HepG2 (cell line): ENCODE measurements around the gene UBAC2. TPM values are rescaled to one million over a fixed set of nuclear protein-coding genes. Genes with fewer than 3 reads are reported as not detected.

Experiments used
- ATAC-seq: fragments of 200-7000 bp; cut with Tn5 transposase; 3 replicates; pipeline ENCODE4 v1.9.1; 2020; ENCODE audit warnings: mild to moderate bottlenecking, moderate library complexity
- BruUV-seq: library from RNA; stranded (reverse); fragments of 400-500 nt; replicated peaks from 2 replicates; lab custom pipeline; 2021; lab: Mats Ljungman, UMichigan
- CTCF ChIA-PET: fragments of 300-600 bp; formaldehyde crosslinking; extraction: SDS; loops from one replicate; lab custom pipeline; 2021; ENCODE audit warnings: low total read pairs, inconsistent platforms, low intra/inter-chr PET ratio; lab: Yijun Ruan, JAX
- POLR2A ChIA-PET: fragments of 350-600 bp; sonication (Branson Sonifier 250); formaldehyde crosslinking; loops from one replicate; lab custom pipeline; 2020; ENCODE audit warnings: antibody characterized with exemption, inconsistent platforms; lab: Yijun Ruan, JAX
- DNase-seq: peaks from one replicate; pipeline ENCODE4 v3.0.0-alpha.2; 2015; ENCODE audit warnings: low spot score
- FAIRE-seq: peaks from 3 replicates; lab custom pipeline; 2011; peaks lifted over from hg19 to GRCh38; lab: Jason Lieb, UNC
- H2AFZ ChIP-seq: one replicate; pipeline ENCODE4 v1.6.1; 2011; ENCODE audit warnings: low read length, inconsistent platforms
- H3K27ac ChIP-seq: fragments of 300-600 bp; 3 replicates; pipeline ENCODE4 v1.8.0; 2011; ENCODE audit warnings: mixed run types, mild to moderate bottlenecking, mixed read lengths, low read length, inconsistent platforms; ENCODE audit not compliant: insufficient read depth; ENCODE audit errors: extremely low read length
- H3K27me3 ChIP-seq, 2 experiments: fragments of 200-600 bp in 1 of 2; 2 replicates in 1 of 2; 3 replicates in 1 of 2; pipeline versions ENCODE4 v1.6.0 to v1.8.0; 2011; ENCODE audit warnings: low read length in 2 of 2, mild to moderate bottlenecking in 2 of 2, moderate library complexity in 2 of 2, inconsistent platforms in 1 of 2; ENCODE audit not compliant: insufficient read depth in 2 of 2, control insufficient read depth in 1 of 2
- H3K36me3 ChIP-seq, 2 experiments: fragments of 200-600 bp in 1 of 2; replicated peaks in 1 of 2; 2 replicates in 1 of 2; 3 replicates in 1 of 2; pipeline versions ENCODE4 v1.5.1 to v1.8.0; 2011; ENCODE audit warnings: low read length in 2 of 2, inconsistent platforms in 1 of 2; ENCODE audit not compliant: insufficient read depth in 2 of 2, control insufficient read depth in 1 of 2
- H3K4me1 ChIP-seq: 2 replicates; pipeline ENCODE4 v1.5.1; 2012; ENCODE audit warnings: low read length, inconsistent platforms; ENCODE audit not compliant: insufficient read depth
- H3K4me2 ChIP-seq: 2 replicates; pipeline ENCODE4 v1.6.0; 2011; ENCODE audit warnings: low read depth, low read length, inconsistent platforms
- H3K4me3 ChIP-seq, 3 experiments: fragments of 200-600 bp in 1 of 3; sonication (generic), shearing (Covaris generic) in 1 of 3; replicated peaks in 1 of 3; 2 replicates each; pipeline ENCODE4 v1.5.1; 2011 to 2016; ENCODE audit warnings: low read length in 3 of 3, inconsistent platforms in 2 of 3, low read depth in 2 of 3, mild to moderate bottlenecking in 2 of 3, control low read depth in 1 of 3, mixed read lengths in 1 of 3; ENCODE audit not compliant: insufficient read depth in 1 of 3
- H3K79me2 ChIP-seq: one replicate; pipeline ENCODE4 v1.6.1; 2011; ENCODE audit warnings: low read length, inconsistent platforms; ENCODE audit not compliant: insufficient read depth
- H3K9ac ChIP-seq: 2 replicates; pipeline ENCODE4 v1.6.0; 2011; ENCODE audit warnings: mild to moderate bottlenecking, low read depth, low read length, inconsistent platforms; ENCODE audit not compliant: insufficient read depth
- H3K9me3 ChIP-seq: 2 replicates; pipeline ENCODE4 v1.5.1; 2012; ENCODE audit warnings: mild to moderate bottlenecking, low read length
- H4K20me1 ChIP-seq: 2 replicates; pipeline ENCODE4 v1.6.0; 2011; ENCODE audit warnings: inconsistent platforms, mild to moderate bottlenecking, low read length, moderate library complexity; ENCODE audit not compliant: insufficient read depth
- CCAR2 ChIP-seq: fragments of 200-400 bp; formaldehyde crosslinking; optimal IDR thresholded peaks from 2 replicates; pipeline ENCODE3; 2018; ENCODE audit warnings: low read depth, mild to moderate bottlenecking, low read length, moderate library complexity
- FOXC1 ChIP-seq: sonication (generic); formaldehyde crosslinking; IDR thresholded peaks from 2 replicates; pipeline ENCODE4 v1.8.0; 2022; ENCODE audit warnings: mild to moderate bottlenecking, missing genetic modification reagents, borderline replicate concordance
- GABPA ChIP-seq, 2 experiments: IDR thresholded peaks; 2 replicates each; pipeline ENCODE4 v1.6.1; 2011 to 2016; ENCODE audit warnings: low read depth in 2 of 2, low read length in 1 of 2, missing biosample characterization in 1 of 2, missing genetic modification characterization in 1 of 2
- JUNB ChIP-seq: sonication (generic); formaldehyde crosslinking; IDR thresholded peaks from 2 replicates; pipeline ENCODE4 v1.8.0; 2022; ENCODE audit warnings: missing genetic modification reagents, mild to moderate bottlenecking, borderline replicate concordance
- MAFG ChIP-seq: sonication (generic); formaldehyde crosslinking; IDR thresholded peaks from 2 replicates; pipeline ENCODE4 v1.5.1; 2020; ENCODE audit warnings: mild to moderate bottlenecking, missing genetic modification reagents
- MBD4 ChIP-seq: IDR thresholded peaks from 2 replicates; pipeline ENCODE4 v1.6.1; 2012; ENCODE audit warnings: low read length, inconsistent platforms, borderline replicate concordance
- MTF1 ChIP-seq: sonication (generic); formaldehyde crosslinking; IDR thresholded peaks from 2 replicates; pipeline ENCODE4 v1.5.0; 2020; ENCODE audit warnings: missing genetic modification reagents
- NFATC3 ChIP-seq: sonication (generic); formaldehyde crosslinking; IDR thresholded peaks from 2 replicates; pipeline ENCODE4 v1.5.1; 2020; ENCODE audit warnings: mild to moderate bottlenecking, missing genetic modification reagents
- POLR2A ChIP-seq, 2 experiments: IDR thresholded peaks; 2 replicates each; pipeline ENCODE4 v1.6.1; 2011; ENCODE audit warnings: low read depth in 2 of 2, low read length in 2 of 2, mild to moderate bottlenecking in 1 of 2, moderate library complexity in 1 of 2; ENCODE audit not compliant: insufficient read depth in 1 of 2
- RFX1 ChIP-seq: fragments of 450-650 bp; IDR thresholded peaks from 2 replicates; pipeline ENCODE4 v1.6.1; 2017
- SETDB1 ChIP-seq: sonication (generic); formaldehyde crosslinking; IDR thresholded peaks from 2 replicates; pipeline ENCODE4 v1.5.1; 2020; ENCODE audit warnings: missing genetic modification reagents, mild to moderate bottlenecking, borderline replicate concordance
- SMARCE1 ChIP-seq: fragments of 450-650 bp; IDR thresholded peaks from 2 replicates; pipeline ENCODE4 v1.6.1; 2017; ENCODE audit warnings: borderline replicate concordance
- SP5 ChIP-seq: IDR thresholded peaks from 2 replicates; pipeline ENCODE4 v1.6.1; 2016; ENCODE audit warnings: low read depth, borderline replicate concordance
- TCF12 ChIP-seq, 2 experiments: fragments of 450-650 bp in 1 of 2; sonication (generic) in 1 of 2; formaldehyde crosslinking in 1 of 2; IDR thresholded peaks; 2 replicates each; pipeline versions ENCODE4 v1.6.1 to v1.8.0; 2017 to 2022; ENCODE audit warnings: antibody characterized with exemption in 1 of 2, mild to moderate bottlenecking in 1 of 2, missing genetic modification reagents in 1 of 2, moderate library complexity in 1 of 2
- THAP7 ChIP-seq: sonication (generic); formaldehyde crosslinking; IDR thresholded peaks from 2 replicates; pipeline ENCODE4 v1.8.1; 2023; ENCODE audit warnings: mild to moderate bottlenecking, missing genetic modification reagents
- ZBTB33 ChIP-seq: sonication (generic); formaldehyde crosslinking; IDR thresholded peaks from 2 replicates; pipeline ENCODE4 v1.4.0; 2020; ENCODE audit warnings: missing genetic modification reagents
- ZBTB7A ChIP-seq: sonication (generic); formaldehyde crosslinking; IDR thresholded peaks from 2 replicates; pipeline ENCODE4 v1.8.0; 2022; ENCODE audit warnings: mild to moderate bottlenecking, missing genetic modification reagents
- ZNF136 ChIP-seq: sonication (generic); formaldehyde crosslinking; IDR thresholded peaks from 2 replicates; pipeline ENCODE4 v1.8.1; 2022; ENCODE audit warnings: low read depth, mild to moderate bottlenecking, moderate library complexity, missing genetic modification reagents
- ZNF224 ChIP-seq: sonication (generic); formaldehyde crosslinking; IDR thresholded peaks from 2 replicates; pipeline ENCODE4 v1.5.0; 2020; ENCODE audit warnings: mild to moderate bottlenecking, missing genetic modification reagents
- ZNF460 ChIP-seq: sonication (generic); formaldehyde crosslinking; IDR thresholded peaks from 2 replicates; pipeline ENCODE4 v1.5.1; 2020; ENCODE audit warnings: missing genetic modification reagents, mild to moderate bottlenecking, borderline replicate concordance
- ZNF770 ChIP-seq: sonication (generic); formaldehyde crosslinking; IDR thresholded peaks from 2 replicates; pipeline ENCODE4 v1.5.0; 2020; ENCODE audit warnings: mild to moderate bottlenecking, missing genetic modification reagents
- ZNF782 ChIP-seq: sonication (generic); formaldehyde crosslinking; IDR thresholded peaks from 2 replicates; pipeline ENCODE4 v1.4.0; 2020; ENCODE audit warnings: missing genetic modification reagents, mild to moderate bottlenecking, borderline replicate concordance
- WGBS: methylation state at CpG from one replicate; pipeline ENCODE4 v1.1.6; 2017; ENCODE audit warnings: low lambda C conversion rate; 5-methylcytosine and 5-hydroxymethylcytosine counted together
- in situ Hi-C: cut with HindIII; loops from 2 replicates; pipeline ENCODE4 v1.10.0; 2017; ENCODE audit warnings: low pct_unique_long_range_greater_than_20kb; ENCODE audit not compliant: extremely low pct_ligation_motif_present
- intact Hi-C: fragments of 100-400 bp; cut with micrococcal nuclease; formaldehyde crosslinking; loops from one replicate; pipeline ENCODE4 v1.10.0; 2022; ENCODE audit not compliant: unreplicated experiment
- polyA plus RNA-seq, 8 experiments: library from polyadenylated mRNA; depleted of rRNA in 3 of 8; stranded (reverse) in 7 of 8; unstranded in 1 of 8; fragments of >200 nt; fragmentation: Illumina TruSeq in 4 of 8; extraction: Trizol in 4 of 8; gene quantifications; 2 replicates each; pipeline versions ENCODE4 v1.2.1 to v1.2.3, GENCODE V29; 2011 to 2016; ENCODE audit warnings: low read depth in 4 of 8, missing spikeins in 1 of 8, mixed read lengths in 1 of 8; ENCODE audit not compliant: insufficient read depth in 1 of 8
- total RNA-seq, 5 experiments: library from RNA; depleted of rRNA; stranded (reverse); fragments of >200 nt; fragmentation: Illumina TruSeq; extraction: Trizol; gene quantifications; 2 replicates each; pipeline ENCODE4 v1.2.3, GENCODE V29; 2016; ENCODE audit warnings: low read depth in 1 of 5

Gene UBAC2
- total and polyA plus RNA-seq, 2 of the 13 experiments (the other 11 are each of a cell fraction or from before 2014, with no cell fraction given) = 61.3 to 80.8 TPM

- TF ChIP-seq ZNF224 (CRISPR knock-in tag) (no peak), ZNF136 (CRISPR knock-in tag) (no peak), POLR2A (IDR thresholded peaks at IDR 0.05; ENCODE audit: insufficient read depth in 1 of 2, low read depth in 2 of 2, low read length in 2 of 2) (no peak), JUNB (CRISPR knock-in tag) (no peak), ZBTB33 (no peak), MAFG (CRISPR knock-in tag) (no peak), SMARCE1 (no peak), FOXC1 (CRISPR knock-in tag) (no peak)
Observed at GRCh38 chr13:99371956-99372355, 171.3 kb downstream of the UBAC2 start (continued).

- CTCF ChIA-PET = no interaction called here
- FAIRE-seq = no peak
- in situ Hi-C loops = no loop called here
- TF ChIP-seq MBD4 (no peak), SP5 (CRISPR knock-in tag) (no peak), TCF12 (IDR thresholded peaks at IDR 0.05) (no peak), TCF12 (CRISPR knock-in tag; IDR thresholded peaks at IDR 0.05) (no peak), MTF1 (CRISPR knock-in tag) (no peak), CCAR2 (no peak), SETDB1 (CRISPR knock-in tag) (no peak), ZNF770 (CRISPR knock-in tag) (no peak), ZNF782 (CRISPR knock-in tag) (no peak), THAP7 (no peak), RFX1 (no peak), NFATC3 (CRISPR knock-in tag) (no peak), ZNF460 (no peak), ZBTB7A (CRISPR knock-in tag) (no peak), GABPA (IDR thresholded peaks at IDR 0.05; ENCODE audit: low read depth, low read length) (no peak), GABPA (CRISPR knock-in tag; IDR thresholded peaks at IDR 0.05; ENCODE audit: low read depth) (no peak)
Observed at GRCh38 chr13:99373436-99373835, 172.8 kb downstream of the UBAC2 start.

More at GRCh38 chr13:99373436-99373835, 172.8 kb downstream of the UBAC2 start:
- Histone ChIP-seq H3K9me3 (no peaks in the 10 kb centered on the region), H3K27ac (no peak overlapping the region), H2AFZ (no peak overlapping the region), H3K27me3 (no peaks in the 10 kb centered on the region), H3K36me3 (peaks cover 4 to 29% of the 10 kb centered on the region in 2 experiments), H3K9ac (no peak overlapping the region), H3K4me3 (no peak overlapping the region), H4K20me1 (no peaks in the 10 kb centered on the region), H3K79me2 (no peaks in the 10 kb centered on the region), H3K4me2 (no peak overlapping the region), H3K4me1 (no peaks in the 10 kb centered on the region)
- no TSS peak for BruUV-seq
- 99% methylated on average over 8 of the region's 8 CpGs for WGBS
- POLR2A ChIA-PET = no interaction called here
- intact Hi-C loops = no loop called here
- no peak for DNase-seq
- ATAC-seq = no peak
